GM12891 (cell line): ENCODE results near the gene UBFD1.

Experiments used
- PAX5 ChIP-seq: IDR thresholded peaks from 2 replicates; pipeline ENCODE4 v1.6.1; 2011; ENCODE audit warnings: low read length, moderate library complexity, mild to moderate bottlenecking; ENCODE audit not compliant: insufficient read depth, severe bottlenecking
- POLR2A ChIP-seq: IDR thresholded peaks from 2 replicates; pipeline ENCODE4 v1.6.1; 2011; ENCODE audit warnings: low read depth, low read length, control low read depth
- POLR2AphosphoS5 ChIP-seq: IDR thresholded peaks from 2 replicates; pipeline ENCODE4 v1.6.1; 2011; ENCODE audit warnings: low read depth, low read length, control low read depth
- TAF1 ChIP-seq: IDR thresholded peaks from 2 replicates; pipeline ENCODE4 v1.6.1; 2011; ENCODE audit warnings: low read depth, low read length, control low read depth

DNA sequence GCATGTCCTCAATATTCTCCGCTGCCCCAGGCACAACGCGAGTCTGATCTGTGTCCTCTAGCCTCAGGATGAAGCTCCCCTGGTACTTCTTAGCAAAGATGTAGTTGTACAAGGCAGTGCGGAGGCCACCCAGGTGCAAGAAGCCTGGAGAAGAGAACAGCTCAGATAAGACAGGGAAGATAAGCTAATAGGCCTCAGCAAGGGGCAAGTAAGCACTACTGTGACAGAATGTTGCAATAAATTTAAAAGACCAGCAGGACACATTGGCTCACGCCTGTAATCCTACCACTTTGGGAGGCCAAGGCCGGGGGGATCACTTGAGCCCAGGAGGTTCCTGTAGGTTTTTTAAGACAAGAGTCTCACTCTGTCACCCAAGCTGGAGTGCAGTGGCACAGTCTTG, 5.4 kb upstream of the UBFD1 start:
- TF ChIP-seq POLR2AphosphoS5: no peak
- no peak for TF ChIP-seq TAF1
- TF ChIP-seq POLR2A: no peak
- TF ChIP-seq PAX5: no peak
